ENCODE data around the gene NR4A1. TPM values are rescaled to one million over a fixed set of nuclear protein-coding genes. Genes with fewer than 3 reads are reported as not detected.

Gene NR4A1
- total RNA-seq, 2 experiments from 2014 or later = 25.3 to 29.0 TPM

GRCh38 chr12:52032804-52033445 lies 18.3 kb upstream of the NR4A1 start:
- ChIA-PET POLR2A (interaction anchor here (0.6 to 3.9 kb wide), 14 partner anchors 9 to 1354 kb away, joined by 3 to 22 read pairs (median 4); partner anchors contain the start of genes ATG101 and NR4A1), CTCF (ENCODE audit: unreplicated experiment) (interaction anchor here (0.6 to 2.9 kb wide), 8 partner anchors 10 to 91 kb away, joined by 3 to 19 read pairs (median 4); no protein-coding TSS in a partner anchor)
- H3K9me2 ChIP-seq (ENCODE audit: insufficient read depth, low read length) = no peaks in the 10 kb centered on the region
- peak overlapping the region; percentile 62 for H3K4me3 ChIP-seq (ENCODE audit: low read depth, low read length, poor library complexity, severe bottlenecking)
- H3K4me2 ChIP-seq (ENCODE audit: low read length) = peak overlapping the region; percentile 87
- peak; percentile 95 for DNase-seq (ENCODE audit: low spot score)
- H3K4me1 ChIP-seq (ENCODE audit: insufficient read depth, low read length, poor library complexity, severe bottlenecking) = peaks cover 44% of the 10 kb centered on the region
- no peaks in the 10 kb centered on the region for H4K20me1 ChIP-seq (ENCODE audit: insufficient read depth, low read length)
- intact Hi-C loops (cut with micrococcal nuclease; ENCODE audit: unreplicated experiment) = loop anchor here (2.0 kb wide), 1 partner anchor 36 kb away; the partner anchor contains the start of gene ATG101
- peak overlapping the region; percentile 54 for H3K27ac ChIP-seq (ENCODE audit: low read depth, low read length, poor library complexity, severe bottlenecking)
- H3K79me2 ChIP-seq (ENCODE audit: insufficient read depth, low read depth, low read length) = peaks cover 4% of the 10 kb centered on the region; the same call in 1 of the 2 replicates
- H2AFZ ChIP-seq (ENCODE audit: low read length) = peak overlapping the region; percentile 81
- no peaks in the 10 kb centered on the region for H3K9me3 ChIP-seq (ENCODE audit: low read length)
- BruUV-seq (replicated peaks) = no TSS peak
- TF ChIP-seq CTCF (conservative IDR thresholded peaks at IDR 0.05; ENCODE audit: low read length) (no peak), EZH2phosphoT487 (IDR thresholded peaks at IDR 0.05; ENCODE audit: borderline replicate concordance, low read depth, low read length) (no peak)
- H3K36me3 ChIP-seq (ENCODE audit: insufficient read depth, low read length) = no peaks in the 10 kb centered on the region

DNA sequence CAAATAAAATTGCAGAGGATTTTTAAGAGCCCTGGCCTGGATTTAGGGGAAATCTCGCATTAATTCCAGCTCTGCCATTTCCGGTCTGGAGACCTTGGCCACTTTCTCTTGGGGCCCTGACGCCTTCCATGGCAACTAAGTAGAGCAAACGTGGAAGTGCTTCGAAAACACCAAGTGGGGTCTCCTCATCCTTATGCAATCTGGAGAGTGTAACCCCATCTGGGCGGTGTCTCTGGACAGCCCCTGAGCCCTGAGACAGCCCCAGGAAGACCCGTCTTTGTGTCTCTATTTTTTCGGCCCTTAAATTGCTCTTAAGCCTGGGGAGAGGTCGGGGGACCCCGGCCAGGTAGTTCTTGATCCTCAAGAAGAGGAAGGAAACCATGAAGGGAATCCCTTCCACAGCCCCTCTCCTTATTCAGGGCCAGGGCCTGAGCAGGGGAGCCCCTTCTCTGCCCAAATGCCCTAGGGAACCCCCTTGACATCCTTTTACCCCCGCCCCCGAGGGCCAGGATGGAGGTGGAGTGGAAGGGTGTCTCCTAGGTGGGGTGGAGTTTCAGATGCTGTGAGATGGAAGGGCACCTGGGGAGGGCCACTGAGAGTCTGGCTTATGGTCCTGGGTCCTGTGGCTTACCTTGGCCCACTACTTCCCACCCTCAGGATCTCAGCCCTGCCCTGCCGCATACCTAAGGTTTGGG lies 17.6 kb upstream of the NR4A1 start:
- TF ChIP-seq CTCF (conservative IDR thresholded peaks at IDR 0.05; ENCODE audit: low read length) = no peak
- TF ChIP-seq EZH2phosphoT487 (IDR thresholded peaks at IDR 0.05; ENCODE audit: borderline replicate concordance, low read depth, low read length) = no peak
- no peaks in the 10 kb centered on the region for H4K20me1 ChIP-seq (ENCODE audit: insufficient read depth, low read length)
- ChIA-PET POLR2A (interaction anchor here (0.9 to 3.9 kb wide), 9 partner anchors 9 to 84 kb away, joined by 3 to 22 read pairs (median 5); partner anchors contain the start of genes ATG101 and NR4A1), CTCF (ENCODE audit: unreplicated experiment) (interaction anchor here (0.6 to 2.9 kb wide), 5 partner anchors 26 to 90 kb away, joined by 3 to 19 read pairs (median 9); no protein-coding TSS in a partner anchor)
- peak overlapping the region; percentile 81 for H2AFZ ChIP-seq (ENCODE audit: low read length)
- peak overlapping the region; percentile 87 for H3K4me2 ChIP-seq (ENCODE audit: low read length)
- no peaks in the 10 kb centered on the region for H3K36me3 ChIP-seq (ENCODE audit: insufficient read depth, low read length)
- peak; percentile 18 for DNase-seq (ENCODE audit: low spot score)
- H3K9me2 ChIP-seq (ENCODE audit: insufficient read depth, low read length) = no peaks in the 10 kb centered on the region
- no peaks in the 10 kb centered on the region for H3K9me3 ChIP-seq (ENCODE audit: low read length)
- intact Hi-C loops (cut with micrococcal nuclease; ENCODE audit: unreplicated experiment) = loop anchor here (2.0 kb wide), 1 partner anchor 35 kb away; the partner anchor contains the start of gene ATG101
- peak overlapping the region; percentile 54 for H3K27ac ChIP-seq (ENCODE audit: low read depth, low read length, poor library complexity, severe bottlenecking)
- H3K4me1 ChIP-seq (ENCODE audit: insufficient read depth, low read length, poor library complexity, severe bottlenecking) = peaks cover 50% of the 10 kb centered on the region
- H3K4me3 ChIP-seq (ENCODE audit: low read depth, low read length, poor library complexity, severe bottlenecking) = peak overlapping the region; percentile 62
- BruUV-seq (replicated peaks) = TSS peak; percentile 96
- peaks cover 10% of the 10 kb centered on the region; the same call in 1 of the 2 replicates for H3K79me2 ChIP-seq (ENCODE audit: insufficient read depth, low read depth, low read length)

Measured in OCI-LY7 (cell line).